T-helper 22 cell (primary cell): ENCODE data around the gene ATP11B.
"Not testable (repeated sequence)": the region's sequence is repeated elsewhere in the genome, so short reads cannot be mapped to it uniquely, and the experiment has no call there.

Experiments used
- DNase-seq: peaks from one replicate; pipeline ENCODE4 v3.0.0-alpha.2; 2020; ENCODE audit warnings: low read depth

Gene ATP11B

DNA sequence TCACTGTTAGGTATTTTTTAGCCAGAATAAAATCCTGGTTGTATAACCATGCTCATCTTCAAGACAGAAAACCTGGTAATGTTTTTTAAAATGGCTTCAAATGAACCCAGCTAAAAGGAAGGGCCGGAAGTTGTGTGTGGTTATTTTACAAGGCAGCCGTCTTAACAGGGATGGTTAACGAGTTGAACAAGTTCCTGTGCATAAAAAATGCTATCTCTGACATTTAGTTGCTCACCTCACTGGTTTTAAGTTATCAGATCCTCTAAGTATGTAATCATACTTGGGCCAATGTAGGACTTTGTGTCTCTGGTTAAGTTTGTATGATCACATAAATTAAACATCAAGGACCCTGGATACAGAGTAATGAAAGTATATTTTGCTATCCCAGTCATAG lies 2.1 kb downstream of the ATP11B start:
- DNase-seq = peak; percentile 30

DNA sequence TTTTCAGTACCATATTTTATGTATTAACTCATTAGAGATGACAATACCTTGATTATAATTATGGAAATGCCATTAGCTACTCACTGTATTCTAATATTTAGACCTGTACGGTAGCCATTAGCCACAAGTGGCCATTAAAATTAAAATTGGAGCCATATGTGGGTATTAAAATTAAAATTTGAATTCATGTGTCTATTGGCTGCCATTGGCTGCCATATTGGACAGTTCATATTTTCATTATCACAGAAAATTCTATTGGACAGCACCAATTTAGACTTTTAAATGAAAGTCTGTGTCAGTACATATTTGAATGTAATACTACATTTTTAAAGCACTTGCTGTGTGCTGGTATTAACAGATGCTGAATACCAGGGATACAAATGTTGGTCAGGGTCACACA lies 3.0 kb downstream of the ATP11B start:
- DNase-seq = no peak

DNA sequence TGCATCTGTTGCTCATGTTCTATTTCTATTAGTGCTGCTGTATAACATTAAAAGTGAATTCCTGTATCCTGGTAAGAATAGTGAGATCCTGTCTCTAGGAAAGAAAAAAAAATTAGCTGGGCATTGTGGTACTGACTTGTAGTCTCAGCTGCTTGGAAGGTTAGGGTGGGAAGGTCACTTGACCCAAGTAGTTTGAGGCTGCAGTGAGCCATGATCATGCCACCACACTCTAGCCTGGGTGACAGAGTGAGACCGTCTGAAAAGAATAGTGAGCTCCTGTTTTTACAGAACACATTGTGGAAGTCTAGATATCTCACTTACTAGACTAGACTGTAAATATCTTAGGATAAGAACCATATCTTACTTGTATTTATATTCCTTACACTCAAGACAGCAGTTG lies 4.6 kb downstream of the ATP11B start:
- DNase-seq = no peak

DNA sequence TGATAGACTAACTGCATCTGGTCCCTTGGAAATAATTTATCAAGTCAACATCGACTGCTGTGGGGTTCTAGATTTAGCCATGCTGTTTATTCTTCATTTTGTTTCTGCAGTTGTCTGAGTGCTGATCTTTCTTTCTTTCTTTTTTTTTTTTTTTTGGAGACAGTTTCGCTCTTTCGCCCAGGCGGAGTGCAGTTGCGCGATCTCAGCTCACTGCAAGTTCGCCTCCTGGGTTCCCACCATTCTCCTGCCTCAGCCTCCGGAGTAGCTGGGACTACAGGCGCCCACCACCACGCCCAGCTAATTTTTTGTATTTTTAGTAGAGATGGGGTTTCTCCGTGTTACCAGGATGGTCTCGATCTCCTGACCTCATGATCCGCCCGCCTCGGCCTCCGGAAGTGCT lies 5.8 kb downstream of the ATP11B start:
- not testable (repeated sequence) for DNase-seq

DNA sequence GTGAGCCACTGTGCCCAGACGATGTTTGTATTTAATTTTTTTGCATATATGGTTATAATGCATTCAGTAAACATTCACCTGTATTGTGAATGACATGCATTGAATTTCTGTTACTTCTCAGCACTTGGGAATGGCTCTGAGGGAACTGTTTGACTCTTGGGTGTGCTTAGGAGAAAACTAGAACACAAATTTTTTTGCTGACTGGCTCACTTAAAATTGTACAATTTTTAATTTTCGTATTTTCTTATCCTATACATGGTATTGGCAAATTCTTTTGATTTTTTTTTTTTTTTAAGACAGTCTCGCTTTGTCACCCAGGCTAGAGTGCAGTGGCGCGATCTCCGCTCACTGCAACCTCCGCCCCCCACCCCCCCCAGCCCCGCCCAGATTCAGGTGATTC lies 7.2 kb downstream of the ATP11B start:
- no peak for DNase-seq

DNA sequence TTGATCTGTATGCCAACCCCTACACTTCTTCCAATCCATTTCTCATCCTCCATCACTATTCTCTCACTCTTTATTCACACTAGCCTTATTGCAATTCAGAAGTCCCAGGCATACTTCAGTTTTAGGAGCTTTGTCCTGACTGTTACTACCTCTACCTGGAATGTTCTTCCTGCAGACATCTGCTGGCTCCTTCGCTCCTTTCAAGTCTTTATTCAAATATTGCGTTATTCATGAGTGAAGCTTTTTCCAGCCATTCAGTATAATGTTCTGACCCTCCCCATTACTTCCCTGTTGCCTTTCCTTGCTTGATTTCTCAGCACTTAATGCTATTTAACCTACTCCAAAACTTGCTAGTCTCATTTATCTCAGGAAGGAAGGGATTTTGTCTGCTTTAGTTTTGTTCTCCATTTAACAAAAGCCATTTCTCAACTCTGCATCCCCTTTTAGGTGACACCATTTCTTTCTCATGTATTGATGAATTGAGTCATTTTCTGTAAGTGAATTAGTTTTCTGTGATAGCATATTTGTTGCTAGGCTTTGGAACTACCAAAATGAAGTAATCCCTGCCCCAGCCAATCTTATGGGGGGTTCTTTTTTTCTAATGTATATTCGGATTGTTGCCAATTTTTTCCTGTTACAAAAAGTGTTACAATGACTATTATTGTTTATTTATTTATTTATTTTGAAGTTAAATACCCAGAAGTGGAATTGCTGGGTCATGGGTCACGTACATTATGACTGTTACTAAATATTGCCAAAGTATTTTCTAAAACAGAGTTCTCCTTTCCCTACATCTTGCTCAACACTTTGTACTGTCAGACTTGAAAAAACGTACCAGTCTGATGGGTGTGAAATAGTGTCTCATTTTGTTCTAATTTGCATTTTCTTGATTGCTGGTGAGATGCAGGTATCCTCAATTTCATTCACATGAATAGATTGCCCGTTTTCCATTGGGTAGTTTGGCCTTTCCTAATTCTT lies 9.4 kb downstream of the ATP11B start:
- no peak for DNase-seq

DNA sequence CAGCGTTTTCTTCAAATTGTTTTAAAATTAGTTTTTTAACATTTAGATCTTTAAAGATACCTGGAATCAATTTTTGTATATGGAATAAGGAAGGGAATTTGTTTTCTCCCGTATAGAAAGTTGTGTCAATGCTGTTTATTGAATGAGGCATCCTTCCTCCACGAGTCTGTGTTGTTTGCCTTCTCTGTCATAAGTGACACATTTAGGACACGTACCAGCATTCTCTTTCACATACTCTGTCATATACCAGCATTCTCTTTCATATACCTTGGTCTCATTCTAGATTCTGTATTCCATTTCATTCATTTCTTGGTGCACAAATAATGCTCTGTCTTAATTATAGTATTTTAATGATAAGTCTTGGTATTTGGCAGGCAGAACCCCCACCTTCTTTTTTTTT lies 10.3 kb downstream of the ATP11B start:
- DNase-seq = no peak

DNA sequence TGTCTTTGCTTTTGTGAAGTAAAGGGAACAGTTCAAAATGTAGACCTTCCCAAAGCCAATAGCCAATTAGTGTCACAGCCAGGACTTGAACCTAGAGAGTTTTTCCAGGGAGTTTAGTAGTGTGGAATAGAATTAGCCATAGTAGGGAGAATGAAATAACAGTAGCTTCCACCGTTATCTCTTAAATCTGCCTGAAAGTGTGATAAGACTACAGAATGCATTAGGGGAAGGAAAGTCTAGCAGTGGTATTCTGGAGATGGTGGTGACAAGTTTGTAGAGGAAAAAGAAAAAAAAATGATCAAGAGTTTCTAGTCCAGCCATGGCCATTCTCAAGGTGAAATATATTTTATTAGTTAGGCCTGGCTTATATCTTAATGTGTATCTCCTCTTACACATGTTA lies 13.8 kb downstream of the ATP11B start:
- DNase-seq = no peak

DNA sequence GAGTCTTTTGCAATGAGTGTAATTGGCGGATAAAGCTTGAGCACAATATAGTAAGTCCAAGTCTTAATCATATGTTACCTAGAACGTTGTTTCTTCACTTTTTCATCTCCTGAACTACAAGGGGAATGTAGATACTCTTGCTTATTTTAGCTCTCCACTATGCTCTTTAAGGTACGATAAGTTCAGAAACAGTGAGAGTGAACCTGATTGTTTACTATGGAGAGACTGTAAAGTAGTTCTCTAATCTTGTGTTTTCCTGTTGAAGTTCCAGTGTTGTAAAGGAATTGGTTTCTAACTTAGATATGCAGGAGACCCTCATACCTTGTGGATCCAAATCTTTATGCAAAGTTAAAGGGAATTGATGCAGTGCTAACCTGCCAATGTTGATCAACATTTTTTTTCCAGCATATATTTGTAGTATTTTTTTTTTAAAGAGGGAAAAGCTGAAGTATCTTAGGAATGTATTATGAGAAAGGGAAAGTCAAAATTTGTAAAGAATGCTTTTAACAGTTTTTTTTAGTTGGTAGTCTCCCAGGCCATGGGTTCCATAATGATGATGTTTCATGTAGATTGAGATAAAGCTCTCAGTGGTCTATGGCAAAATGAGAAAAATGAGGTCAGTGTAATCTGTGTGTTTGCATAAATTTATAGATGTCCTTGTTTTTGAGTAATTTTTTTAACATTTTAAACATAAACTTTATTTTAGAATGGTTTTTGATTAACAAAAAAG lies 14.9 kb downstream of the ATP11B start:
- no peak for DNase-seq

DNA sequence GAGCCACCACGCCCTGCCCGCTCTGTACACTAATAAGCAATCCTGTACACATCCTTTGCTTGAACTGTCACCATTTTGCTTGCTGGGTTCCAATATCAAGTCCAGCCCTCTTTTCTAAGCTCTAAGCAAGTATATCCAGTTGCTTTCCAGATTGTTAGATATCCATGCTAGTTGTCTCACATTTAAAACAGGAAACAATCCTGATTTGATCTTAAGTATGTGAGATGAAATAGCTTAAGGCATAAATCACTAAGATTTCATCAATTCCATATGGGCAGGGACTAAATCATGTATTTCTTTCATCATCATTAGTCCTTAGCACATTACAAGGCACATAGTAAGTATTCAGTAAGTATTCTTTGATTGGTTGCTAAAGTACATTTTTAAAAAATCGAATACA lies 16.2 kb downstream of the ATP11B start:
- no peak for DNase-seq

DNA sequence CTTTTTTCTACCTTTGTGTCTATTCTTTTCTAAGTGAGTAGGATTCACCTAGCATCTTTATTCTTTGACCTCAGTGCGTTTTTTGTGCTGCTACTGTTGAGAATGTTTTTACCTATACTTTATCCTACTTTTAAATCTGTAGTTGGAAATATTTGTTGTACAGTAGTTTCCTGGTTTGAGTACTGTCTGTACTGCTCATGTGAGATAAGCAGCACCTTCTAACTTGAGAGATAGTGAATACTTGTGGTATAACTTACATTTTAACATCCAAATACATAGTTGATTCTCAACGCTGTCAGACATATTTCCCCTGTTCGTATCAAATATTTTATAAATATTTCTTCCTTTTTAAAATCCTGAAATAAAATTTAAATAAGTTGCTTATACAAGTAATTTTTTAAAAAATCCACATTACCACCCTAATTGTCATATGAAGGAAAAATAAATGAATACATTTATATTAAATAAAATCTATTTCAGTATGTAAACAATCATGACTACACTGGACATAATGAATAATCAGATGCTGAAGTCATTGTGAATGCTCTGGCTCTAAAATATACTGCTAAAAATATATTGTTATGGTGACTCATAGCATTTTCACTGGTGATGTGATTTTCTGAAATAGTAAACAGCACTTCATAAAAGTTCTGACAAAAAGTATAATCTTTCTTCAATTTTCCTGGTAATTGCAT lies 17.4 kb downstream of the ATP11B start:
- no peak for DNase-seq

DNA sequence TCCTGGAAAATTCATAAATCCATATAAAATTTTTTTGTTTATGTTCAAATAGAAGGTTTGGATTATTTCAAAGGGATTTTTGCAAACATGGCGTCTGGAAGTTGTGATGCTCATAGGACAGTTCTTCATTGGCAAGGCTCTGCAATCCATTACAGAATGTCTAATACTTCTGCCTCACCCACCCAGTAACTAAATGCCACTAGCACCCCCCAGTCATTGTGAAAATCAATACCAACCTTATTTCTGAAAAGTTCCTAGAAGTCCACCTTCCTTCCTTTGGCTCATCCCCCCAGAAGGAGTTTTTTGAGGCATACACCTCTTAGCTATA lies 17.9 kb downstream of the ATP11B start:
- DNase-seq = no peak

DNA sequence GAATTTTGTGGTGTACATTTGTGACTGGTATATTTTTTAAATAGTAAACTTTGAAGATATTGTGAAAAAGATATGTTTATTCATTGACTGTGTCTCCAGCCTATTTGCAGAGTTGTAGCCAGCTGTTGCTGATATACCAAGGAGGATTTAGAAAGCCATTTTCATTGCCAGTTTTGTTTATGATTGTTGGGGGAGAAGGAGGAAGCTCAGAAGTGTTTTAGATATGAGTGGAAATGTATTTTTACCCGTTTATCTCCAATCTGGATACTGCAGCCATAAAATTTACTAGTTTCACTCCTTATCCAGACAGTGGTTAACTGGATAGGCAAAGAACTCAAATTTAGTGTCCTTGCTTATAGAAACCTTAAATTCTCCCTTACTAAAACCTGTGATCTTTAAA lies 18.8 kb downstream of the ATP11B start:
- no peak for DNase-seq

DNA sequence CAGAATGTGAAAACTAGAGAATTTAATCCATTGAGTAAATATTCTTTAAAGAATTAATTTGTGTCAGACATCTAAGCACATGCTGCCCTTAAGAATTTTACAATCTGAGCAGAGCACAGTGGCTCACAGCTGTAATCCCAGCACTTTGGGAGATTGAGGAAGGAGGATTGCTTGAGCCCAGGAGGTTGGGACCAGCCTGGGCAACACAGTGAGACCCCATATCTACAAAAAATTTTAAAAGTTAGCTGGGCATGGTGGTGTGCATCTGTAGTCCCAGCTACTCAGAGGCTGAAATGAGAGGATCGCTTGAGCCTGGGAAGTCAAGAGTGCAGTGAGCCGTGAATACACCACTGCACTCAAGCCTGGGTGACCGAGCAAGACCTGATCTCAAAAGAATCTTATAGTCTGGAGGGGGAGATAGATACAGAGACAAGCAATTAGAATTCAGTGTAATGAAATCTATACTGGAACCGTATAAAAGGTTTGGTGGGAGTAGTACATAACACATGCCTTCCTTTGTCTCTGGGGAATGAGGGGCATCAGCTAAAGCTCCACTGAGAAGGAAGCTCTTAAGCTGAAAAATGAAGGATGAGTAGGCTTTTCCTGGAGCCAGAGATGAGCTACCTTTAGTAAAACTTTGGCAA lies 21.2 kb downstream of the ATP11B start:
- DNase-seq = no peak

DNA sequence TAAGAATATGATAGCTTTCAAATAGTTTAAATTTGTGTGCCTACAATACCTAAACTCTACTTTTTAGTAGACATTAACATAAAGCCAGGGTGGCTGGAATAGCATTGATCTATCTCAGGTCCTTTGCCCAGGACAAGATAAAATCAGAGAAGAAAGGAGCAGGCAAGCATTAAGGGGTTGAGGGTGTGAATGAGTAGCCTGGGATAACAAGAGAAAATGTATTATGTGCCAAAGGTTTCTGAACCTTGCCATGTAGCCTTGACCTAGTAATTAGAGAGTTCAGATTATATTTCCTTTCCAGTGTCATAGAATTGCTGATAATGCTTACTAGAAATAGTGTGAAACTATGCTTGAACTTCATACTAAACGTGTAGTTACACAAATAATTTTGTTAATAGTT lies 22.9 kb downstream of the ATP11B start:
- DNase-seq = no peak

DNA sequence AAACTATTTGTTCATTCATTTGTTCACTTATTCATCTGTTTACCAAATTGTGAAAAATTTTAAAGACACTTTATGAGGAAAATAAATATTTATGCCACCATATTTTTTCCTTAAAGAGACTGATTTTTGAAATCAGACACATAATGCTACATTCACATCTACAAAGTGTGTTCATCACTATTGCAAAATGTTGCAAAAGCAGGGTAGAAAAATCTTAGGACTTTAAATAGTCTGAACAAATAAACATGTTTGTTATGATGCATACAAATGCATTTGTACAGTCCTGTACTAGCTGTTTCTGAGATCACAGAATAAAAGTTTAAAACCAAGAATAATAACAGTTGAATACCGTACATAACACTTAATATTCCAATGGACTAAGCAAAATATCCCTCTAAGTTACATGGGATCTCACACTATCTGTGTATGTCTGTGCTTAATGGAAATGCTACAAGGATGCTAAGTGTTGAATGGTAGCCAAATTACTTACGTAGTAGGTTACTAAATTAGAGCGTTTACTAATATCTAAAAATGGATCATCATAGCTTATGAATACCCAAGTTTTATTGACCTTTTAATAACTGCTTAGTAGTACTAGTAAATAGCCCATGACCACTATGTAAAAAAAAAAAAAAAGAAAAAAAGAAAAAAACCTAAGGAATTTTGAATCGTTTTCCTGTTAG lies 25.1 kb downstream of the ATP11B start:
- no peak for DNase-seq

DNA sequence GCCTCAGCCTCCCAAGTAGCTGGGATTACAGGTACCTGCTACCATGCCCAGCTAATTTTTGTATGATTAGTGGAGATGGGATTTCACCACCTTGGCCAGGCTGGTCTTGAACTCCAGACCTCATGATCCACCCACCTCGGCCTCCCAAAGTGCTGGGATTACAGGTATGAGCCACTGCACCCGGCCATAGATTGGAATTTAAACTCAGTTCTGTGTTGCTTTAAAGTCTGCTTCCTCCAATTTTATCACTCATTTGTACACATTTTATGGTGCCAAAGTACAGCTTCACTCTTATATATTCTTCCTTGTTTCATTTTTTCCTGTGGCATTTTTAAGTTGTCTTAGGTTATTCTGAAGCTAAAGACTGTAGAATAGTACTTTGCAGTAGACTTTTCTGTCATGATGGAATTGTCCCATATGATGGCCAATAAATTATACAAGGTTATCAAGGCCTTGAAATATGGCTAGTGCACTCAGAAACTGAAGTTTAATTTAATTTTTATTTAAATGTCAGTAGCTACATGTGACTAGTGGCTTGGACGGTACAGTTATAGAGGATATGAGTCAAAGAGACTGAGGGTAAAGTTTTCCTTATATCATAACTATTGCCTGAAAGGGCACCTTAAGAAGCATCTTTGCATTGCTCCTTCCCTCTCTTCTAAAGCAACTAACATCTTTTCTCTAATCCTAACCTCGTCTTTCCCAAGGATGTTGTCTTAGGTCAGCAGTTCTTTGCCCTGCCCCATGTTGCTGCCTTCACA lies 28.1 kb downstream of the ATP11B start:
- no peak for DNase-seq

DNA sequence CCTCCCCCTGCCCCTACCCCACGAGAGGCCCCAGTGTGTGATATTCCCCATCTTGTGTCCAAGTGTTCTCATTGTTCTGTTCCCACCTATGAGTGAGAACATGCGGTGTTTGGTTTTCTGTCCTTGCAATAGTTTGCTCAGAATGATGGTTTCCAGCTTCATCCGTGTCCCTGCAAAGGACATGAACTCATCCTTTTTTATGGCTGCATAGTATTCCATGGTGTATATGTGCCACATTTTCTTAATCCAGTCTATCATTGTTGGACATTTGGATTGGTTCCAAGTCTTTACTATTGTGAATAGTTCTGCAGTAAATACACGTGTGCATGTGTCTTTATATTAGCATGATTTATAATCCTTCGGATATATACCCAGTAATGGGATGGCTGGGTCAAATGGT lies 29.0 kb downstream of the ATP11B start:
- not testable (repeated sequence) for DNase-seq

DNA sequence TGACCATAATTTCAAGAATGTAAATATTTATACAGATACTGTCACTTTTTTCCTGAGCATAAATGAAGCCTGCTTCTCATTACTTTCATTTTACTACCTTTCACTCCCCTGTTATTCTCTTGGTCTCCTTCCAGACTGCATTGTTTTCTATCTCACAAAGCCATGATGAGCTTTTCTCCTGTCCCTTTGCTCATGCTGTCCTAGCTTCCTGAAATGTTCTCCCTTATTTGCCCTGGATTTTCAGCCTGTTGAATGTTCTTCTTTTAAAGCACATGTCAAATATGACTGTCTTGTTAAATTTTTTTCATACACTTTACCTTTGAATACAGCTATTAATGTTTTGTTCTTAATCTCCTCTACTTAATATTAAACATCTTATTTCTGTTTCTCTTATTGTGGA lies 31.7 kb downstream of the ATP11B start:
- no peak for DNase-seq

DNA sequence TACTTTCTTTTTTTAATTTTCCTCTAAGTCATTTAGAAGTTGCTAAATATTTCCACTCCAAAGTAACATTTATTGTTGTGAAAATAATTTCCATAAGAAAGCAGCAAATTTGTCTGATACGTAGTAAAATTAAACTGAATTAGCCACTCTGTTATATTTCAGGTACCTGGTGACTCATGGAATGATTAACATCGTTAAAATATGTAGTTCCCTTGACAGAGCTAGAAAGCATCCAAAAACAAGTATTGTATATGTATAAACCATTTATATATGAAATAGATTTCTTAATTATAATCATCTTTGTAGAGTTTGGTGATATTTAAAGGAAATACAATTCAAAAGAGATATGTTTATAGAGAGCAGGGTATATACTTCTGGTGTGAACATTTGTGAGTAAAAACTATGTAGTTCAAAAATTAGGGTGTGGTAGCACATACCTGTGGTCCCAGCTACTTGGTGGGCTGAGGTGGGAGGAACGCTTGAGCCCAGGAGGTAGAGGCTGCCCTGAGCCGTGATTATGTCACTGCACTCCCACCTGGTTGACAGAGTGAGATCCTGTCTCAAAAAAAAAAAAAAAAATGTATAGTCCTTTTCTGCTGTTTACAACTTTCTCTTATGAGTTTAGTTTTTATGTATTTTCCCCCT lies 36.6 kb downstream of the ATP11B start:
- DNase-seq = no peak
